BJ (cell line): ENCODE results near the gene TPX2. TPM values are rescaled to one million over a fixed set of nuclear protein-coding genes. Genes with fewer than 3 reads are reported as not detected.

ENCODE experiments used
- CTCF ChIA-PET: fragments of 350-600 bp; formaldehyde crosslinking; extraction: SDS; loops from one replicate; lab custom pipeline; 2021; ENCODE audit warnings: antibody characterized with exemption, inconsistent platforms; lab: Yijun Ruan, JAX
- POLR2A ChIA-PET: fragments of 300-600 bp; sonication (Branson Sonifier 250); formaldehyde crosslinking; extraction: SDS; loops from one replicate; lab custom pipeline; 2021; ENCODE audit warnings: antibody characterized with exemption; lab: Charles Lee
- DNase-seq: peaks from one replicate; pipeline ENCODE4 v3.0.0-alpha.2; 2011; ENCODE audit warnings: low read depth
- H3K27me3 ChIP-seq: 2 replicates; pipeline ENCODE4 v1.6.0; 2011; ENCODE audit warnings: low read length; ENCODE audit not compliant: control insufficient read depth, insufficient read depth
- H3K36me3 ChIP-seq: 2 replicates; pipeline ENCODE4 v1.5.1; 2011; ENCODE audit warnings: low read length; ENCODE audit not compliant: control insufficient read depth, insufficient read depth
- H3K4me3 ChIP-seq: 2 replicates; pipeline ENCODE4 v1.5.1; 2011; ENCODE audit warnings: low read depth, mild to moderate bottlenecking, control low read depth, low read length
- polyA plus RNA-seq: library from polyadenylated mRNA; depleted of rRNA; stranded (reverse); fragments of >200 nt; gene quantifications from 2 replicates; pipeline ENCODE4 v1.2.3, GENCODE V29; 2011
- TF ChIP-seq, protein P1 (sequence below): IDR thresholded peaks from 2 replicates; pipeline ENCODE4 v1.5.1; 2011; ENCODE audit warnings: low read depth, mild to moderate bottlenecking, control low read depth, inconsistent platforms, low read length, moderate library complexity; ENCODE audit not compliant: insufficient read depth

Gene TPX2
- polyA plus RNA-seq, 1 experiment: 29.9 TPM

DNA sequence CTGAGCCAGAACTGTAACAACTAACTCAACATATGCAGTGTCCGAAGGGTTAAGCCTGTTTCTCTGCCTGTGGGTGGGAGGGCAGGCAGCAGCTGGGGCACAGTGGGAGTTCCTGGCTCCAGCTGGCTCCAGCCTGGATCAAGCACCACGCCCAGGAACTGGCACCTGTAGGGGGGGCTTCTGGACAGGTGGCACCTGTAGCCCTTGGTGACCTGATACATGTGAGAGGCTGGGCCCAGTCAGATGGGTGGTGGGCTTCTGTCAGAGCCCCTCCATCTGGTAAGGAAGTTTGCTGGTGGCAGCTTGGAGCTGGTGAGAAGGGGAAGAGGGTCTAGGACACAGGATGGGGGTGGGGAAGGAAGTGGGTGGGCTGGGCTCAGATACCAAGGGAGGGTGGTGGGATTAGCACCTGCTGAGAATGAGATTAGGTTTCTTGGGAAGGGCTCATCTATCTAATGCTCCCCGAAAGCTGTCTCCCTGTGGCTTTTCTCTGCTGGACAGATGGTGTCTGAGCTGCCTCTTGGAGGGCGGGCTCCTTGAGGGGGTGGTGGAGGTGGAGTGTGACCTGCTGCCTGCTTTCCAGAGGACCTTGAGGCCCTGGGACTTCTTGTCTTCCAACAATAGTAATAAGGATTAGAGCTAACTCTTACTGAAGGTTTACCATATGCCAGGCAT lies 45.0 kb upstream of the TPX2 start:
- Histone ChIP-seq H3K27me3 (no peaks in the 10 kb centered on the region), H3K36me3 (no peaks in the 10 kb centered on the region), H3K4me3 (no peak overlapping the region)
- CTCF ChIA-PET: interaction anchor here (1.0 to 1.9 kb wide), 3 partner anchors 10 to 29 kb away, joined by 3 to 7 read pairs (median 3); no protein-coding TSS in a partner anchor
- TF ChIP-seq, protein P1, sequence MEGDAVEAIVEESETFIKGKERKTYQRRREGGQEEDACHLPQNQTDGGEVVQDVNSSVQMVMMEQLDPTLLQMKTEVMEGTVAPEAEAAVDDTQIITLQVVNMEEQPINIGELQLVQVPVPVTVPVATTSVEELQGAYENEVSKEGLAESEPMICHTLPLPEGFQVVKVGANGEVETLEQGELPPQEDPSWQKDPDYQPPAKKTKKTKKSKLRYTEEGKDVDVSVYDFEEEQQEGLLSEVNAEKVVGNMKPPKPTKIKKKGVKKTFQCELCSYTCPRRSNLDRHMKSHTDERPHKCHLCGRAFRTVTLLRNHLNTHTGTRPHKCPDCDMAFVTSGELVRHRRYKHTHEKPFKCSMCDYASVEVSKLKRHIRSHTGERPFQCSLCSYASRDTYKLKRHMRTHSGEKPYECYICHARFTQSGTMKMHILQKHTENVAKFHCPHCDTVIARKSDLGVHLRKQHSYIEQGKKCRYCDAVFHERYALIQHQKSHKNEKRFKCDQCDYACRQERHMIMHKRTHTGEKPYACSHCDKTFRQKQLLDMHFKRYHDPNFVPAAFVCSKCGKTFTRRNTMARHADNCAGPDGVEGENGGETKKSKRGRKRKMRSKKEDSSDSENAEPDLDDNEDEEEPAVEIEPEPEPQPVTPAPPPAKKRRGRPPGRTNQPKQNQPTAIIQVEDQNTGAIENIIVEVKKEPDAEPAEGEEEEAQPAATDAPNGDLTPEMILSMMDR: no peak
- DNase-seq: no peak
- POLR2A ChIA-PET: interaction anchor here (0.6 kb wide), 1 partner anchor 25 kb away, joined by 3 read pairs; no protein-coding TSS in a partner anchor

DNA sequence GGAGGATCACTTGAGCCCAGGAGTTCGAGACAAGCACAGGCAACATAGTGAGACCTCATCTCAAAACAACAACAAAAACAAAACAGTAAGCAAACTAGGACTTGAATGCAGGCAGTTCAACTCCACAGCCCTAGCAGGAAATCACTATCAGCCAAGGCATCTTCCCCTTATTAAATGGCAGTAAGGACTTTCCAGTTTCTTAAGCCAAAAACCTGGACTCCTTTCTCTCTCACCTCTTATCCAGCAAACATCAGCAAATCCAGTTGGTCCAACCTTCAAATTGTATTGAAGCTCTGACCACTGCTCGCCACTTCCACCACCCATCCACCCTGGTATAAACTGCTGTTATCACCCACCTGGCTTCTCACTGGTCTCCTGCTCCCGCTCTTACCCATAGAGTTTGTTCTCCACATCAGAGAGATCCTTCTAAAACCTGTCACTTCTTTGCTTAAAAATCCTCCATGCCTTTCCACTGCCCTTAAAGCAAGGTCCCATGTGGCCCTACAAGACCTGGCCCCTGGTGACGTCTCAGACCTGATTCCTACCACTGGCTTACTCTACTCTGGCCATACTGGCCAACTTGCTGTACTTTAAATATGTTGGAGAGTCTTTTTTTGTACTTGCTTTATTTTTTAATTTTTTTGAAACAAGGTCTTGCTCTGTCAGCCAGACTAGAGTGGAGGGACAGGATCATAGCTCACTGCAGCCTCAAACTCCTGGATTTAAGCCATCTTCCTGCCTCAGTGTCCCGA lies 44.1 kb upstream of the TPX2 start:
- ChIA-PET POLR2A (no interaction called here), CTCF (interaction anchor here (1.1 to 1.3 kb wide), 4 partner anchors 25 to 33 kb away, joined by 3 read pairs; no protein-coding TSS in a partner anchor)
- DNase-seq: no peak
- H3K27me3 ChIP-seq: no peaks in the 10 kb centered on the region
- no peak overlapping the region for H3K4me3 ChIP-seq
- no peaks in the 10 kb centered on the region for H3K36me3 ChIP-seq
- TF ChIP-seq, protein P1: no peak

DNA sequence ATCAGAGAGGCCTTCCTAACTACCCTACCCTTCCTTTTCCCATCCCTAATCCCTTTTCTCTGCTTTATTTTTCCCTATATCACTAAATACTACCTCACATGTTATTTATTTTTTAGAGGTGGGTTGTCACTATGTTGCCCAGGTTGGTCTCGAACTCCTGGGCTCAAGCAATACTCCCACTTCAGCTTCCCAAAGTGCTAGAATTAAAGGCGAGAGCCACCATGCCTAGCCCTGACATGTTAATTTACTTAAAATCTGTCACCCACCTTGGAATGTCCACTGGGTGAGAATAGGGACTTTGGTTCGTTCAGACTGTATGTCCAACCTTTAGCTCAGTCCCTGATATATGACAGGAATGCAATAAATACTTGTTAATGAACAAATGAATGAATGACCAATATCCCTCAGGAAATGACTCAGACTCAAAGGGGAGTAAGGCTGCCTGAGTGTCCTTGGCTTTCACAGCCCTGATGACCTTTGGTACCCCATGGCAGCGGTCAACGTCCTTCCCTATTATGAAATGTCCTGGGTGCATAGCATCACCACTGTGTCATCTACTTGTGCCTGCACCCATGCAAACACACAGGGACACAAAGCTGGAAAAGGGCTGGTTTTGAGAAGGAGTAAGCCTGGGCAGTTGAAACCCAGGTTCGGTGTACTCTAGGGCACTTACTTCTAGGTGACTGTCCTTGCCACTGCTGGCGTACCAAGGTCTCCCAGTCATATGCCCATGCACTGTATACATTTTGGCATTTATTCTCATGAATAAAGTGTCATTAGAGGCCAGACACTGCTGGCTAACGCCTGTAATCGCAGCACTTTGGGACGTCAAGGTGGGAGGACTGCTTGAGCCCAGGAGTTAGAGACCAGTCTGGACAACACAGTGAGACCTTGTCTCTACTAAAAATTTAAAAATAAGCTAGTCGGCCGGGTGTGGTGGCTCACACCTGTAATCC lies 43.0 kb upstream of the TPX2 start:
- H3K4me3 ChIP-seq: no peak overlapping the region
- H3K36me3 ChIP-seq: no peaks in the 10 kb centered on the region
- TF ChIP-seq, protein P1: no peak
- ChIA-PET POLR2A (no interaction called here), CTCF (interaction anchor here (0.6 to 1.3 kb wide), 9 partner anchors 13 to 35 kb away, joined by 3 read pairs; no protein-coding TSS in a partner anchor)
- DNase-seq: peak; percentile 70
- H3K27me3 ChIP-seq: no peaks in the 10 kb centered on the region

DNA sequence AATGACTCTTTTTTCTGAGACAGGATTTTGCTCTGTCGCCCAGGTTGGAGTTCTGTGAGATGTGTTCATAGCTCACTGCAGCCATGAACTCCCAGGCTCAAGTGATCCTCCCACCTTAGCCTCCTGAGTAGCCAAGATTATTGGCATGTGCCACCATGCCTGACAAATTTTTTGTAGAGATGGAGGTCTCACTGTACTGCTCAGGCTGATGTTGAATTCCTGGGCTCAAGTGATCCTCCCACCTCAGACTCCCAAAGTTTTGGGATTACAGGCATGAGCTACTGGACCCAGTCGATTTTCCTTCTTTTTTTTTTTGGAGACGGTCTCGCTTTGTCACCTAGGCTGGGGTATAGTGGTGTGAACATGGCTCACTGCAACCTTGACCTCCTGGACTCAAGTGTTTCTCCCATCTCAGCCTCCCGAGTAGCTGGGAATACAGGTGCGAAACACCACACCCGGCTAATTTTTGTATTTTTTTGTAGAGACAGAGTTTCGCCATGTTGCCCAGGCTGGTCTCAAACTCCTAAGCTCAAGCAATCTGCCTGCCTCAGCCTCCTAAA lies 40.8 kb upstream of the TPX2 start:
- TF ChIP-seq, protein P1: no peak
- Histone ChIP-seq H3K36me3 (no peaks in the 10 kb centered on the region), H3K4me3 (no peak overlapping the region), H3K27me3 (no peaks in the 10 kb centered on the region)
- DNase-seq: no peak
- POLR2A ChIA-PET: interaction anchor here (0.6 to 1.2 kb wide), 2 partner anchors 15 to 722 kb away, joined by 3 to 13 read pairs; no protein-coding TSS in a partner anchor
- CTCF ChIA-PET: interaction anchor here (1.6 to 1.7 kb wide), 2 partner anchors 12 to 25 kb away, joined by 5 to 6 read pairs; no protein-coding TSS in a partner anchor
